Mucosa of descending colon (tissue), 3 donors: ENCODE measurements around the gene DNAL1. TPM values are rescaled to one million over a fixed set of nuclear protein-coding genes. Genes with fewer than 3 reads are reported as not detected.

Experiments used
- ATAC-seq: fragments of 200-7000 bp; cut with Tn5 transposase; one replicate; pipeline ENCODE4 v1.9.1; 2020; ENCODE audit warnings: mild to moderate bottlenecking, moderate library complexity
- DNase-seq, 3 donors: peaks; one replicate each; pipeline ENCODE4 v3.0.0-alpha.2; 2020
- H3K36me3 ChIP-seq: fragments of 200-600 bp; one replicate; pipeline ENCODE4 v1.8.0; 2021; ENCODE audit warnings: low read depth, mild to moderate bottlenecking
- H3K4me1 ChIP-seq: fragments of 200-600 bp; one replicate; pipeline ENCODE4 v1.8.0; 2021; ENCODE audit warnings: low read depth, mild to moderate bottlenecking
- H3K4me3 ChIP-seq: fragments of 200-600 bp; one replicate; pipeline ENCODE4 v1.8.0; 2021; ENCODE audit warnings: mild to moderate bottlenecking
- H3K9me3 ChIP-seq: fragments of 200-600 bp; one replicate; pipeline ENCODE4 v1.8.0; 2021; ENCODE audit warnings: mild to moderate bottlenecking
- intact Hi-C, 2 donors: fragments of 100-400 bp; cut with DNase I in 1 of 2; cut with micrococcal nuclease in 1 of 2; formaldehyde crosslinking; loops; one replicate each; pipeline versions ENCODE4 v1.11.0 to v1.11.1; 2022; cut with DNase I, micrococcal nuclease
- total RNA-seq, 3 donors: library from RNA; stranded (reverse); fragmentation: NEBNext Ultra II Directional in 2 of 3; extraction: Animal tissue kit (Norgen Biotek cat#: 25700) in 2 of 3; gene quantifications; one replicate each; pipeline versions ENCODE4 v1.2.1 to v1.2.4, GENCODE V29; 2021 to 2023
- TF ChIP-seq, protein P1 (sequence below): fragments of 200-600 bp; IDR thresholded peaks from one replicate; pipeline ENCODE4 v1.8.0; 2022; ENCODE audit warnings: antibody characterized with exemption, mild to moderate bottlenecking
- donor health status: DM: no; HTN: no; CAD: no; lungs with moderate emphysema.
- donor health status: DM: no; HTN: no; CAD: no.
- donor health status: DM: no; HTN: yes; CAD: no.

The DNAL1 gene
- total RNA-seq, 3 donors from 2014 or later: 7.0 to 18.9 (median 7.6) TPM

DNA sequence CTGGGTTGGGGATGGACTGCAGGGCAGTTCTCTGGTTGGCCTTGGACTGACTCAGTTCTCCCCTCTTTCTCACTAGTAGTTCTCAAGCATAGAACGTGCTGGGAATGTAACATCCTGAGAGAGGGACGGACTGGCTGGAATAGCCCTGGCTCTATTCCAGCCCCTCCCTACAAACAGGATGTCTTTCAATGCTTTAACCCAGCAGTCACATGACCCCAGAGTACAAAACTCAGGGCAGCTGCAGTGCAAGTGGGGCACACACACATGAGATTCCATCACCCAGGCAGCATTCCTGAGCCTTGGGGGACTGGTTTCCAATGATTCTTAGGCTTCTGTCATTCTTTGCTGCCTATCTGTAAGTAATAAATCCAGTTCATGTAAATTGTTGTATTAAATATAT lies 34.1 kb upstream of the DNAL1 start:
- Histone ChIP-seq H3K9me3 (no peaks in the 10 kb centered on the region), H3K4me1 (peaks cover 4% of the 10 kb centered on the region), H3K4me3 (no peak overlapping the region), H3K36me3 (no peaks in the 10 kb centered on the region)
- DNase-seq (peak in 1 of 3 donors; percentile 19), ATAC-seq (no peak)
- intact Hi-C loops: no loop called here
- TF ChIP-seq, protein P1, sequence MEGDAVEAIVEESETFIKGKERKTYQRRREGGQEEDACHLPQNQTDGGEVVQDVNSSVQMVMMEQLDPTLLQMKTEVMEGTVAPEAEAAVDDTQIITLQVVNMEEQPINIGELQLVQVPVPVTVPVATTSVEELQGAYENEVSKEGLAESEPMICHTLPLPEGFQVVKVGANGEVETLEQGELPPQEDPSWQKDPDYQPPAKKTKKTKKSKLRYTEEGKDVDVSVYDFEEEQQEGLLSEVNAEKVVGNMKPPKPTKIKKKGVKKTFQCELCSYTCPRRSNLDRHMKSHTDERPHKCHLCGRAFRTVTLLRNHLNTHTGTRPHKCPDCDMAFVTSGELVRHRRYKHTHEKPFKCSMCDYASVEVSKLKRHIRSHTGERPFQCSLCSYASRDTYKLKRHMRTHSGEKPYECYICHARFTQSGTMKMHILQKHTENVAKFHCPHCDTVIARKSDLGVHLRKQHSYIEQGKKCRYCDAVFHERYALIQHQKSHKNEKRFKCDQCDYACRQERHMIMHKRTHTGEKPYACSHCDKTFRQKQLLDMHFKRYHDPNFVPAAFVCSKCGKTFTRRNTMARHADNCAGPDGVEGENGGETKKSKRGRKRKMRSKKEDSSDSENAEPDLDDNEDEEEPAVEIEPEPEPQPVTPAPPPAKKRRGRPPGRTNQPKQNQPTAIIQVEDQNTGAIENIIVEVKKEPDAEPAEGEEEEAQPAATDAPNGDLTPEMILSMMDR: no peak

DNA sequence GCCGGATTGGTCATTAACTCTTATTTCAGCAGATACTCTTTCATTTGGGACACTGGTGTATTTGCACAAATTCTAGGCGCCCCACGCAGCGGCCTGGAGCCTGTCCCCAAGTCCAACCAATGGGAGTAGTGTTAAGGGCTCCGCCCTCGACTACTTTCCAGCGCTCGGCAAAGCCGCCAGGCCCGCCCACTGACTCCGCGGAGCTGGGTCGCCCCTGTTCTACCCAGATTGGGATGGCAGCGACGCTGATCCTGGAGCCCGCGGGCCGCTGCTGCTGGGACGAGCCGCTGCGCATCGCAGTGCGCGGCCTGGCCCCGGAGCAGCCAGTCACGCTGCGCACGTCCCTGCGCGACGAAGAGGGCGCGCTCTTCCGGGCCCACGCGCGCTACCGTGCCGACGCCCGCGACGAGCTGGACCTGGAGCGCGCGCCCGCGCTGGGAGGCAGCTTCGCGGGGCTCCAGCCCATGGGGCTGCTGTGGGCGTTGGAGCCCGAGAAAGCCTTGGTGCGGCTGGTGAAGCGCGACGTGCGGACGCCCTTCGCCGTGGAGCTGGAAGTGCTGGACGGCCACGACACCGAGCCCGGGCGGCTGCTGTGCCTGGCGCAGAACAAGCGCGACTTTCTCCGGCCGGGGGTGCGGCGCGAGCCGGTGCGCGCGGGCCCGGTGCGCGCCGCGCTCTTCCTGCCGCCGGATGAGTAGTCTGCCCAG lies 32.3 kb upstream of the DNAL1 start, which contains the start of gene ACOT6:
TSS of gene ACOT6 (plus strand) at position 179 of the 707 bp plus-strand sequence. CDS start at position 234, 55 bp downstream.
- TF ChIP-seq, protein P1: no peak
- ATAC-seq: peak; percentile 94
- intact Hi-C loops: no loop called here
- Histone ChIP-seq H3K4me1 (peaks cover 4% of the 10 kb centered on the region), H3K4me3 (peak within 1 kb of the TSS; percentile 42), H3K36me3 (no peaks in the 10 kb centered on the region), H3K9me3 (no peaks in the 10 kb centered on the region)
- DNase-seq: peak; percentile 72 to 80 (median 77)

DNA sequence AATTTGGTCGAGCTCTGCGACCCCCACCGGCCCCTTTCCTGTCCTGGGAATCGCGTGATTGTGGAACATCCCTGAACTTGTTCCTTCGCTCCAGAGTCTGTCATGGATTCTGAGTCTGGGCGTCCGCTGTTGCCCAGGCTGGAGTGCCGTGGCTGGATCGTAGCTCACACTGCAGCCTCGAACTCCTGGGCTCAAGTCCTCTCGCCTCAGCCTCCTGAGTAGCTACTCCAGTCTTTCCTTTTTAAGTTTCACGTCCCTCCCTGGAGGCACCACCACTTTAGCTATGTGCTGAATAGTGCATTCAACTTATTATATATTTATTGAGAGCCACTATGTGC lies 31.8 kb upstream of the DNAL1 start:
- intact Hi-C loops: no loop called here

GRCh38 chr14:73613419-73613963 lies 31.3 kb upstream of the DNAL1 start:
- no peak for DNase-seq
- no peaks in the 10 kb centered on the region for H3K36me3 ChIP-seq
- no peak overlapping the region for H3K4me3 ChIP-seq
- peaks cover 4% of the 10 kb centered on the region for H3K4me1 ChIP-seq
- no peaks in the 10 kb centered on the region for H3K9me3 ChIP-seq
- ATAC-seq: no peak
- TF ChIP-seq, protein P1: no peak
- intact Hi-C loops: no loop called here

More for the DNA sequence above, 31.8 kb upstream of the DNAL1 start:
- Histone ChIP-seq H3K36me3 (no peaks in the 10 kb centered on the region), H3K9me3 (no peaks in the 10 kb centered on the region), H3K4me1 (peaks cover 4% of the 10 kb centered on the region), H3K4me3 (peak overlapping the region; percentile 42)
- TF ChIP-seq, protein P1: no peak
- ATAC-seq (peak; percentile 39), DNase-seq (no peak)

DNA sequence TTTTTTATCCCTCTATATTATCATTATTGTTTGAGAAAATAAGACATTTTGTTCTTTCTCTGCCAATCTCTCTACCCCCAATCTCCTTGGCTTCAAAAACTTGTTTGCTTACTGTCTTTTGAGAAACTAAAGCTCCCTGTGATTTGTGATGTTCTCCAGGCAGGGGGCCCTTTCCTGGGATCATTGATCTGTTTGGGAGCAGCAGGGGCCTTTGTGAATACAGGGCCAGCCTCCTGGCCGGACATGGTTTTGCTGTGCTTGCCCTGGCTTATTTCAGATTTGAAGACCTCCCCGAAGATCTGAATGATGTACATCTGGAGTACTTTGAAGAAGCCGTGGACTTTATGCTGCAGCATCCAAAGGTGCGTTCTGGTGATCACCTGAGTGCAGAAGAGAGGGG lies 28.0 kb upstream of the DNAL1 start:
- H3K4me3 ChIP-seq: no peak overlapping the region
- DNase-seq (no peak), ATAC-seq (no peak)
- TF ChIP-seq, protein P1: no peak
- no peaks in the 10 kb centered on the region for H3K36me3 ChIP-seq
- peaks cover 4% of the 10 kb centered on the region for H3K4me1 ChIP-seq
- intact Hi-C loops: no loop called here
- H3K9me3 ChIP-seq: no peaks in the 10 kb centered on the region
